SHP77 (cell line): ENCODE data around the gene MORN1.

ENCODE experiments used
- DNase-seq, 2 experiments: peaks; one replicate each; lab custom pipeline; 2025; lab: John Stamatoyannopoulos, UW

Gene MORN1

GRCh38 chr1:2350911-2351655, 40.3 kb downstream of the MORN1 start:
- no peak for DNase-seq

GRCh38 chr1:2350501-2350900, 40.9 kb downstream of the MORN1 start:
- DNase-seq = no peak

GRCh38 chr1:2349806-2350205, 41.5 kb downstream of the MORN1 start:
- no peak for DNase-seq

GRCh38 chr1:2348346-2349325, 42.7 kb downstream of the MORN1 start:
- no peak for DNase-seq

- no peak for DNase-seq
Measured at GRCh38 chr1:2347896-2348295, 43.5 kb downstream of the MORN1 start.

- no peak for DNase-seq
Measured at GRCh38 chr1:2347409-2347785, 44.0 kb downstream of the MORN1 start.

- no peak for DNase-seq
Measured at GRCh38 chr1:2346691-2347408, 44.5 kb downstream of the MORN1 start.

- DNase-seq = no peak
Measured at GRCh38 chr1:2345297-2346075, 45.9 kb downstream of the MORN1 start.

- no peak for DNase-seq
Measured at GRCh38 chr1:2344744-2345296, 46.5 kb downstream of the MORN1 start.

GRCh38 chr1:2344121-2344681, 47.2 kb downstream of the MORN1 start:
- no peak for DNase-seq

GRCh38 chr1:2343023-2343935, 48.1 kb downstream of the MORN1 start:
- no peak for DNase-seq

GRCh38 chr1:2342384-2343022, 48.9 kb downstream of the MORN1 start:
- DNase-seq = no peak

- DNase-seq = no peak
Measured at GRCh38 chr1:2341706-2342383, 49.5 kb downstream of the MORN1 start.

- DNase-seq = no peak
Measured at GRCh38 chr1:2340918-2341254, 50.5 kb downstream of the MORN1 start.

GRCh38 chr1:2340086-2340917, 51.1 kb downstream of the MORN1 start:
- no peak for DNase-seq

GRCh38 chr1:2339206-2340085, 51.9 kb downstream of the MORN1 start:
- DNase-seq = no peak

- DNase-seq = no peak
Measured at GRCh38 chr1:2337501-2337900, 53.9 kb downstream of the MORN1 start.
